CD4-positive, alpha-beta T cell (primary cell): ENCODE measurements around the gene KCTD21. TPM values are rescaled to one million over a fixed set of nuclear protein-coding genes. Genes with fewer than 3 reads are reported as not detected.
A peak's percentile ranks its signal among the peaks of the same experiment; 100 is the strongest.

Experiments used
- ATAC-seq: fragments of 200-7000 bp; cut with Tn5 transposase; one replicate; pipeline ENCODE4 v1.10.0; 2022; ENCODE audit warnings: mild to moderate bottlenecking; ENCODE audit not compliant: poor library complexity
- CTCF ChIA-PET: fragments of 350-600 bp; sonication (Branson Sonifier 250); formaldehyde crosslinking; loops from one replicate; lab custom pipeline; 2021; ENCODE audit warnings: antibody characterized with exemption, inconsistent platforms; lab: Charles Lee
- POLR2A ChIA-PET: fragments of 350-600 bp; sonication (Branson Sonifier 250); formaldehyde crosslinking; loops from one replicate; lab custom pipeline; 2021; ENCODE audit warnings: antibody characterized with exemption, inconsistent platforms; lab: Charles Lee
- DNase-seq, 14 experiments: peaks; one replicate each; pipeline ENCODE4 v3.0.0-alpha.2; 2013 to 2020; ENCODE audit warnings: mixed read lengths in 2 of 14
- H3K27ac ChIP-seq, 2 donors: one replicate each; pipeline versions ENCODE4 v1.5.1 to v1.7.0; 2013; ENCODE audit warnings: low read length in 2 of 2, low read depth in 1 of 2, mild to moderate bottlenecking in 1 of 2
- H3K27me3 ChIP-seq, 2 experiments: 1 replicate in 1 of 2; 2 replicates in 1 of 2; pipeline versions ENCODE4 v1.6.1 to v1.7.0; 2013; ENCODE audit warnings: low read length in 2 of 2, control low read depth in 1 of 2, mild to moderate bottlenecking in 1 of 2, moderate library complexity in 1 of 2; ENCODE audit not compliant: insufficient read depth in 2 of 2, control insufficient read depth in 1 of 2
- H3K36me3 ChIP-seq: one replicate; pipeline ENCODE4 v1.6.1; 2013; ENCODE audit warnings: low read length, control low read depth; ENCODE audit not compliant: insufficient read depth
- H3K4me1 ChIP-seq: one replicate; pipeline ENCODE4 v1.6.1; 2013; ENCODE audit warnings: low read length, control low read depth; ENCODE audit not compliant: insufficient read depth
- H3K4me3 ChIP-seq: one replicate; pipeline ENCODE4 v1.5.1; 2013; ENCODE audit warnings: mild to moderate bottlenecking, low read length, moderate library complexity
- H3K9me3 ChIP-seq, 2 experiments: 1 replicate in 1 of 2; 2 replicates in 1 of 2; pipeline versions ENCODE4 v1.6.1 to v1.7.0; 2013; ENCODE audit warnings: low read length in 2 of 2, mild to moderate bottlenecking in 2 of 2, control low read depth in 1 of 2, moderate library complexity in 1 of 2; ENCODE audit not compliant: control insufficient read depth in 1 of 2, insufficient read depth in 1 of 2
- H3K27ac Mint-ChIP-seq: one replicate; pipeline ENCODE4 v1.8.0; 2020; ENCODE audit warnings: mixed read lengths
- H3K27me3 Mint-ChIP-seq: one replicate; pipeline ENCODE4 v1.8.0; 2021; ENCODE audit warnings: mixed read lengths
- H3K36me3 Mint-ChIP-seq: one replicate; pipeline ENCODE4 v1.8.0; 2021; ENCODE audit warnings: low read depth, mixed read lengths
- H3K4me1 Mint-ChIP-seq: one replicate; pipeline ENCODE4 v1.8.0; 2021; ENCODE audit warnings: low read depth, mixed read lengths
- H3K4me3 Mint-ChIP-seq: one replicate; pipeline ENCODE4 v1.8.0; 2020; ENCODE audit warnings: mild to moderate bottlenecking, mixed read lengths
- H3K9me3 Mint-ChIP-seq: one replicate; pipeline ENCODE4 v1.8.0; 2020; ENCODE audit warnings: mixed read lengths
- CTCF ChIP-seq: fragments of 200-600 bp; IDR thresholded peaks from one replicate; pipeline ENCODE4 v1.8.0; 2022; ENCODE audit warnings: antibody characterized with exemption, mild to moderate bottlenecking
- intact Hi-C, 2 experiments: fragments of 100-400 bp; cut with DNase I in 1 of 2; cut with micrococcal nuclease in 1 of 2; formaldehyde crosslinking; loops; one replicate each; pipeline versions ENCODE4 v1.15.1 to v1.9.0; 2023 to 2025; cut with DNase I, micrococcal nuclease
- total RNA-seq, 174 experiments: library from RNA in 2 of 174; stranded (reverse) in 2 of 174; gene quantifications; one replicate each; pipeline ENCODE4 v1.2.3 and lab custom pipeline; 2021 to 2026

KCTD21 gene
- total RNA-seq, 2 experiments from 2014 or later = 3.5 to 6.5 TPM

GRCh38 chr11:78150754-78151153 lies 37.7 kb downstream of the KCTD21 start:
- Histone ChIP-seq H3K4me3 (no peak overlapping the region), H3K27me3 (no peaks in the 10 kb centered on the region), H3K36me3 (no peaks in the 10 kb centered on the region), H3K9me3 (no peaks in the 10 kb centered on the region), H3K4me1 (no peaks in the 10 kb centered on the region), H3K27ac (no peak overlapping the region)
- POLR2A ChIA-PET = no interaction called here
- Mint-ChIP-seq H3K36me3 (peaks cover 3% of the 10 kb centered on the region), H3K4me1 (no peaks in the 10 kb centered on the region), H3K4me3 (no peak overlapping the region), H3K27me3 (no peaks in the 10 kb centered on the region), H3K9me3 (no peaks in the 10 kb centered on the region), H3K27ac (no peak overlapping the region)
- intact Hi-C loops = no loop called here
- CTCF ChIA-PET = interaction anchor here (0.6 to 1.2 kb wide), 2 partner anchors 53 to 117 kb away, joined by 4 read pairs; no protein-coding TSS in a partner anchor
- ATAC-seq (no peak), DNase-seq (no peak)
- TF ChIP-seq CTCF = no peak

- no peak for ATAC-seq
- no peak overlapping the region for H3K27ac Mint-ChIP-seq
- ChIA-PET POLR2A (no interaction called here), CTCF (interaction anchor here (0.7 to 1.4 kb wide), 8 partner anchors 11 to 416 kb away, joined by 3 to 8 read pairs (median 4); partner anchors contain the start of gene ALG8)
- H3K36me3 Mint-ChIP-seq = peaks cover 3% of the 10 kb centered on the region
- H3K27ac ChIP-seq = no peak overlapping the region
- H3K4me3 ChIP-seq = no peak overlapping the region
- TF ChIP-seq CTCF = no peak
- H3K9me3 ChIP-seq = no peaks in the 10 kb centered on the region
- H3K9me3 Mint-ChIP-seq = no peaks in the 10 kb centered on the region
- no peak for DNase-seq
- no peak overlapping the region for H3K4me3 Mint-ChIP-seq
- no peaks in the 10 kb centered on the region for H3K27me3 Mint-ChIP-seq
- no peaks in the 10 kb centered on the region for H3K27me3 ChIP-seq
- H3K4me1 ChIP-seq = no peaks in the 10 kb centered on the region
- no peaks in the 10 kb centered on the region for H3K36me3 ChIP-seq
- H3K4me1 Mint-ChIP-seq = no peaks in the 10 kb centered on the region
- intact Hi-C loops = no loop called here
These were observed 38.1 kb downstream of the KCTD21 start for GRCh38 chr11:78150346-78150745.

GRCh38 chr11:78149646-78150045 lies 38.8 kb downstream of the KCTD21 start:
- DNase-seq (peak in 4 of 14 experiments; percentile 15 to 51 (median 48)), ATAC-seq (peak; percentile 60)
- Histone ChIP-seq H3K9me3 (no peaks in the 10 kb centered on the region), H3K4me3 (no peak overlapping the region), H3K36me3 (no peaks in the 10 kb centered on the region), H3K27ac (no peak overlapping the region), H3K27me3 (no peaks in the 10 kb centered on the region), H3K4me1 (no peaks in the 10 kb centered on the region)
- H3K4me1 Mint-ChIP-seq = no peaks in the 10 kb centered on the region
- no peak for TF ChIP-seq CTCF
- POLR2A ChIA-PET = no interaction called here
- H3K36me3 Mint-ChIP-seq = peaks cover 3% of the 10 kb centered on the region
- intact Hi-C loops = loop anchor here in 1 of 2 experiments (5.0 kb wide), 1 partner anchor 418 kb away; no protein-coding TSS in a partner anchor
- no peak overlapping the region for H3K27ac Mint-ChIP-seq
- no peaks in the 10 kb centered on the region for H3K27me3 Mint-ChIP-seq
- no peaks in the 10 kb centered on the region for H3K9me3 Mint-ChIP-seq
- CTCF ChIA-PET = interaction anchor here (0.6 to 1.4 kb wide), 9 partner anchors 10 to 417 kb away, joined by 3 to 8 read pairs (median 3); partner anchors contain the start of gene ALG8
- no peak overlapping the region for H3K4me3 Mint-ChIP-seq
